Neural cell (in vitro differentiated cells): ENCODE results near the gene CLIP1. TPM values are rescaled to one million over a fixed set of nuclear protein-coding genes. Genes with fewer than 3 reads are reported as not detected.

ENCODE experiments used
- H2AFZ ChIP-seq: fragments of 200-600, 300-800 bp; sonication (generic), shearing (Covaris generic); 2 replicates; pipeline ENCODE4 v1.6.0; 2014; ENCODE audit warnings: low read depth, mild to moderate bottlenecking, antibody characterized with exemption, low read length, moderate library complexity
- H3F3A ChIP-seq: fragments of 200-600 bp; shearing (Covaris generic); 2 replicates; pipeline ENCODE4 v1.6.1; 2016; ENCODE audit warnings: mild to moderate bottlenecking, moderate library complexity, mixed read lengths, antibody characterized with exemption, low read length; ENCODE audit not compliant: insufficient read depth, poor library complexity, severe bottlenecking
- H3K27ac ChIP-seq: fragments of 200-600, 300-800 bp; sonication (generic), shearing (Covaris generic); 2 replicates; pipeline ENCODE4 v1.5.1; 2014; ENCODE audit warnings: mild to moderate bottlenecking, low read length, moderate library complexity
- H3K27me3 ChIP-seq: fragments of 300-800, 200-600 bp; sonication (generic), shearing (Covaris generic); 2 replicates; pipeline ENCODE4 v1.6.0; 2014; ENCODE audit warnings: mild to moderate bottlenecking, low read depth, low read length, moderate library complexity; ENCODE audit not compliant: insufficient read depth
- H3K36me3 ChIP-seq: fragments of 300-800, 200-600 bp; sonication (generic), shearing (Covaris generic); 2 replicates; pipeline ENCODE4 v1.5.1; 2014; ENCODE audit warnings: mild to moderate bottlenecking, antibody characterized with exemption, low read length, moderate library complexity; ENCODE audit not compliant: insufficient read depth
- H3K4me2 ChIP-seq: fragments of 300-800, 200-600 bp; sonication (generic), shearing (Covaris generic); 2 replicates; pipeline ENCODE4 v1.6.0; 2014; ENCODE audit warnings: mild to moderate bottlenecking, low read length
- H3K4me3 ChIP-seq: fragments of 300-800, 200-600 bp; sonication (generic), shearing (Covaris generic); 2 replicates; pipeline ENCODE4 v1.5.1; 2014; ENCODE audit warnings: mild to moderate bottlenecking, low read length, moderate library complexity
- H3K79me2 ChIP-seq: fragments of 200-600 bp; shearing (Covaris generic); replicated peaks from 2 replicates; pipeline ENCODE4 v1.6.0; 2014; ENCODE audit warnings: mild to moderate bottlenecking, low read length, moderate library complexity; ENCODE audit not compliant: insufficient read depth
- H3K9ac ChIP-seq: fragments of 300-800, 200-600 bp; sonication (generic), shearing (Covaris generic); 2 replicates; pipeline ENCODE4 v1.6.1; 2016; ENCODE audit warnings: mild to moderate bottlenecking, low read length, mixed read lengths
- H3K9me2 ChIP-seq: fragments of 200-600 bp; shearing (Covaris generic); 2 replicates; pipeline ENCODE4 v1.6.1; 2016; ENCODE audit warnings: mild to moderate bottlenecking, low read length, mixed read lengths; ENCODE audit not compliant: insufficient read depth
- H3K9me3 ChIP-seq: fragments of 200-600, 300-800 bp; sonication (generic), shearing (Covaris generic); 2 replicates; pipeline ENCODE4 v1.6.1; 2016; ENCODE audit warnings: mild to moderate bottlenecking, mixed run types, low read length, moderate library complexity, mixed read lengths
- H4K20me1 ChIP-seq: fragments of 200-600 bp; shearing (Covaris generic); 2 replicates; pipeline ENCODE4 v1.6.1; 2016; ENCODE audit warnings: mild to moderate bottlenecking, mixed run types; ENCODE audit not compliant: insufficient read depth
- CTCF ChIP-seq: fragments of 450-650 bp; IDR thresholded peaks from 2 replicates; pipeline ENCODE4 v1.5.1; 2014; ENCODE audit warnings: antibody characterized with exemption, mild to moderate bottlenecking, moderate library complexity; ENCODE audit not compliant: poor library complexity, severe bottlenecking
- EP300 ChIP-seq: fragments of 450-650 bp; conservative IDR thresholded peaks from 2 replicates; pipeline ENCODE4 v1.6.1; 2014; ENCODE audit warnings: antibody characterized with exemption, mild to moderate bottlenecking, moderate library complexity; ENCODE audit not compliant: poor library complexity, severe bottlenecking
- EZH2 ChIP-seq: fragments of 200-600, 300-800 bp; shearing (Covaris generic), sonication (generic); IDR thresholded peaks from 2 replicates; pipeline ENCODE4 v1.6.1; 2014; ENCODE audit warnings: antibody characterized with exemption, low read length, borderline replicate concordance, mild to moderate bottlenecking; ENCODE audit not compliant: insufficient read depth, poor library complexity, severe bottlenecking
- MXI1 ChIP-seq: fragments of 450-650 bp; conservative IDR thresholded peaks from 2 replicates; pipeline ENCODE4 v1.6.1; 2014; ENCODE audit warnings: antibody characterized with exemption, mild to moderate bottlenecking; ENCODE audit not compliant: poor library complexity, severe bottlenecking
- POLR2AphosphoS5 ChIP-seq: IDR thresholded peaks from 2 replicates; pipeline ENCODE4 v1.6.1; 2012
- RAD21 ChIP-seq: fragments of 450-650 bp; conservative IDR thresholded peaks from 2 replicates; pipeline ENCODE4 v1.6.1; 2014; ENCODE audit warnings: antibody characterized with exemption, mild to moderate bottlenecking, moderate library complexity
- REST ChIP-seq: IDR thresholded peaks from 2 replicates; pipeline ENCODE4 v1.6.1; 2012; ENCODE audit warnings: borderline replicate concordance
- SMC3 ChIP-seq: fragments of 450-650 bp; conservative IDR thresholded peaks from 2 replicates; pipeline ENCODE4 v1.6.1; 2014; ENCODE audit warnings: antibody characterized with exemption, mild to moderate bottlenecking, moderate library complexity; ENCODE audit not compliant: poor library complexity
- TAF1 ChIP-seq: IDR thresholded peaks from 2 replicates; pipeline ENCODE4 v1.6.1; 2012; ENCODE audit warnings: low read depth
- polyA plus RNA-seq: library from polyadenylated mRNA; depleted of rRNA; stranded (reverse); fragments of >200 nt; gene quantifications from 2 replicates; pipeline ENCODE4 v1.2.3, GENCODE V29; 2014

The CLIP1 gene
- polyA plus RNA-seq, 1 donor from 2014 or later, result 67.4 TPM

GRCh38 chr12:122333142-122334087 lies 89.1 kb downstream of the CLIP1 start:
- H3K9me2 ChIP-seq, result no peaks in the 10 kb centered on the region
- H3K27me3 ChIP-seq, result no peaks in the 10 kb centered on the region
- no peak overlapping the region for H3K4me3 ChIP-seq
- no peak overlapping the region for H3K4me2 ChIP-seq
- no peak overlapping the region for H3K9ac ChIP-seq
- H3K36me3 ChIP-seq, result no peaks in the 10 kb centered on the region
- TF ChIP-seq POLR2AphosphoS5 (no peak), CTCF (no peak), RAD21 (no peak), TAF1 (no peak), EZH2 (no peak), SMC3 (no peak), EP300 (no peak), MXI1 (no peak)
- H3F3A ChIP-seq, result no peaks in the 10 kb centered on the region
- no peak overlapping the region for H3K27ac ChIP-seq
- no peaks in the 10 kb centered on the region for H3K9me3 ChIP-seq
- no peak overlapping the region for H2AFZ ChIP-seq
- H4K20me1 ChIP-seq, result no peaks in the 10 kb centered on the region
- no peaks in the 10 kb centered on the region for H3K79me2 ChIP-seq

GRCh38 chr12:122327494-122328385 lies 94.7 kb downstream of the CLIP1 start:
- peaks cover 6% of the 10 kb centered on the region for H3K36me3 ChIP-seq
- H2AFZ ChIP-seq, result no peak overlapping the region
- no peaks in the 10 kb centered on the region for H3K79me2 ChIP-seq
- H3K27ac ChIP-seq, result no peak overlapping the region
- H3K4me2 ChIP-seq, result no peak overlapping the region
- no peaks in the 10 kb centered on the region for H3F3A ChIP-seq
- TF ChIP-seq EP300 (no peak), TAF1 (no peak), SMC3 (no peak), EZH2 (no peak), POLR2AphosphoS5 (no peak), MXI1 (no peak), RAD21 (no peak), REST (no peak), CTCF (no peak)
- H3K9me2 ChIP-seq, result no peaks in the 10 kb centered on the region
- H4K20me1 ChIP-seq, result no peaks in the 10 kb centered on the region
- H3K27me3 ChIP-seq, result no peaks in the 10 kb centered on the region
- H3K9ac ChIP-seq, result no peak overlapping the region
- H3K9me3 ChIP-seq, result no peaks in the 10 kb centered on the region
- H3K4me3 ChIP-seq, result no peak overlapping the region
